ENCODE measurements around the gene FEZ2.

Gene FEZ2

GRCh38 chr2:36570416-36570815 lies 27.6 kb downstream of the FEZ2 start:
- Histone ChIP-seq H3K9me3 (ENCODE audit: control insufficient read depth, insufficient read depth, low read length) (no peaks in the 10 kb centered on the region), H3K9me2 (replicated peaks; ENCODE audit: control insufficient read depth, low read length) (no peaks in the 10 kb centered on the region), H3K79me2 (ENCODE audit: control insufficient read depth, low read length) (no peaks in the 10 kb centered on the region), H4K20me1 (ENCODE audit: control insufficient read depth, insufficient read depth, low read depth, low read length) (no peaks in the 10 kb centered on the region), H3K36me3 (ENCODE audit: control insufficient read depth, low read length) (peaks cover 20% of the 10 kb centered on the region), H3K27me3 (ENCODE audit: control insufficient read depth, low read length) (no peaks in the 10 kb centered on the region), H3K27ac (ENCODE audit: low read depth, low read length) (no peak overlapping the region), H3K4me3 (ENCODE audit: low read length) (no peak overlapping the region), H3K4me2 (ENCODE audit: low read length) (no peak overlapping the region), H3F3A (ENCODE audit: control insufficient read depth, insufficient read depth) (no peaks in the 10 kb centered on the region), H3K4me1 (ENCODE audit: control insufficient read depth, low read length) (no peaks in the 10 kb centered on the region)
- TF ChIP-seq CTCF (IDR thresholded peaks at IDR 0.05; ENCODE audit: low read depth, low read length, poor library complexity, severe bottlenecking) (no peak), EZH2phosphoT487 (IDR thresholded peaks at IDR 0.05; ENCODE audit: borderline replicate concordance, low read length) (no peak)

GRCh38 chr2:36569267-36569856 lies 28.6 kb downstream of the FEZ2 start:
- Histone ChIP-seq H3K9me2 (replicated peaks; ENCODE audit: control insufficient read depth, low read length) (no peaks in the 10 kb centered on the region), H3K27ac (ENCODE audit: low read depth, low read length) (no peak overlapping the region)

GRCh38 chr2:36568516-36569246 lies 29.3 kb downstream of the FEZ2 start:
- no peak for TF ChIP-seq EZH2phosphoT487 (IDR thresholded peaks at IDR 0.05; ENCODE audit: borderline replicate concordance, low read length)
- TF ChIP-seq CTCF (IDR thresholded peaks at IDR 0.05; ENCODE audit: low read depth, low read length, poor library complexity, severe bottlenecking): no peak
- Histone ChIP-seq H3K79me2 (ENCODE audit: control insufficient read depth, low read length) (no peaks in the 10 kb centered on the region), H3F3A (ENCODE audit: control insufficient read depth, insufficient read depth) (no peaks in the 10 kb centered on the region), H3K4me3 (ENCODE audit: low read length) (no peak overlapping the region), H3K9me3 (ENCODE audit: control insufficient read depth, insufficient read depth, low read length) (no peaks in the 10 kb centered on the region), H3K4me1 (ENCODE audit: control insufficient read depth, low read length) (no peaks in the 10 kb centered on the region), H3K36me3 (ENCODE audit: control insufficient read depth, low read length) (peaks cover 13% of the 10 kb centered on the region), H3K9me2 (replicated peaks; ENCODE audit: control insufficient read depth, low read length) (no peaks in the 10 kb centered on the region), H3K27ac (ENCODE audit: low read depth, low read length) (no peak overlapping the region), H3K4me2 (ENCODE audit: low read length) (no peak overlapping the region), H3K27me3 (ENCODE audit: control insufficient read depth, low read length) (no peaks in the 10 kb centered on the region), H4K20me1 (ENCODE audit: control insufficient read depth, insufficient read depth, low read depth, low read length) (no peaks in the 10 kb centered on the region)

More at GRCh38 chr2:36569267-36569856, 28.6 kb downstream of the FEZ2 start:
- no peak for TF ChIP-seq CTCF (IDR thresholded peaks at IDR 0.05; ENCODE audit: low read depth, low read length, poor library complexity, severe bottlenecking)
- TF ChIP-seq EZH2phosphoT487 (IDR thresholded peaks at IDR 0.05; ENCODE audit: borderline replicate concordance, low read length): no peak
- no peaks in the 10 kb centered on the region for H4K20me1 ChIP-seq (ENCODE audit: control insufficient read depth, insufficient read depth, low read depth, low read length)
- H3K36me3 ChIP-seq (ENCODE audit: control insufficient read depth, low read length): peaks cover 17% of the 10 kb centered on the region
- no peak overlapping the region for H3K4me2 ChIP-seq (ENCODE audit: low read length)
- H3K9me3 ChIP-seq (ENCODE audit: control insufficient read depth, insufficient read depth, low read length): no peaks in the 10 kb centered on the region
- no peak overlapping the region for H3K4me3 ChIP-seq (ENCODE audit: low read length)
- H3F3A ChIP-seq (ENCODE audit: control insufficient read depth, insufficient read depth): no peaks in the 10 kb centered on the region
- no peaks in the 10 kb centered on the region for H3K79me2 ChIP-seq (ENCODE audit: control insufficient read depth, low read length)
- no peaks in the 10 kb centered on the region for H3K4me1 ChIP-seq (ENCODE audit: control insufficient read depth, low read length)
- no peaks in the 10 kb centered on the region for H3K27me3 ChIP-seq (ENCODE audit: control insufficient read depth, low read length)
